ENCODE results near the gene SLC45A3. TPM values are rescaled to one million over a fixed set of nuclear protein-coding genes. Genes with fewer than 3 reads are reported as not detected.

The SLC45A3 gene
- total and polyA plus RNA-seq, 8 donors: 1.6 to 30.1 (median 6.5) TPM

DNA sequence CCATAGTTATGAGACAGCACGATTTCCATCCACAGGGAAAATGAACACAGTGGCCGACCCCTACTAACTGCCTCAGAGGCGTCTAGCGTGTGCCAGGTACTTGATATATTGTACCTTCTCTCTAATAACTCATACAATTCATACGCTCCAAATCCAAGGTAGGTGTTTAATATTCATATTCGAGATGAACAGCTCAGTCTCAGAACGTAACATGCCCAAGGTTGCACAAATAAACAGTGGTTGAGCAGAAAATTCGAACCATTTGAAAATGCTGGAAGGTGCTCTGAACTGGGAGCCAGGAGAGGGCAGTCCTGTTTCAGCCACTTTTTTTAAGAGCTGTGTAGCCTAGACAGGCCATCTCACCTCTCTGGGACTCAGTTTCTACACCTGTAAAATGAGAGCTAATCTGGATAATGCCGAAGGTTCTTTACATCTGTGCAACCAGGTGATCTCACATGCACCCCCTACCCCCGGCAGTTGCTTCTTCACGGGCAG lies 7.9 kb downstream of the SLC45A3 start:
- no peak for DNase-seq
- WGBS, 5 donors: 64 to 75% (median 71%) methylated on average over 11 of the region's 11 CpGs
- TF ChIP-seq EP300 (IDR thresholded peaks at IDR 0.05) (no peak), POLR2AphosphoS5 (IDR thresholded peaks at IDR 0.05) (no peak), CTCF (IDR thresholded peaks at IDR 0.05) (peak in 1 of 7 experiments; percentile 13)
- intact Hi-C loops (cut with DNase I; ENCODE audit: low total_unique reads): no loop called here
- peaks cover 10 to 70% (median 29%) of the 10 kb centered on the region in 4 donors for H3K4me1 ChIP-seq
- H3K27ac ChIP-seq: no peak overlapping the region
- no peak overlapping the region for H3K4me3 ChIP-seq
- H3K27me3 ChIP-seq: peaks cover 0 to 26% (median 0%) of the 10 kb centered on the region in 3 donors
- no peaks in the 10 kb centered on the region for H3K36me3 ChIP-seq
- H3K9me3 ChIP-seq: no peaks in the 10 kb centered on the region

DNA sequence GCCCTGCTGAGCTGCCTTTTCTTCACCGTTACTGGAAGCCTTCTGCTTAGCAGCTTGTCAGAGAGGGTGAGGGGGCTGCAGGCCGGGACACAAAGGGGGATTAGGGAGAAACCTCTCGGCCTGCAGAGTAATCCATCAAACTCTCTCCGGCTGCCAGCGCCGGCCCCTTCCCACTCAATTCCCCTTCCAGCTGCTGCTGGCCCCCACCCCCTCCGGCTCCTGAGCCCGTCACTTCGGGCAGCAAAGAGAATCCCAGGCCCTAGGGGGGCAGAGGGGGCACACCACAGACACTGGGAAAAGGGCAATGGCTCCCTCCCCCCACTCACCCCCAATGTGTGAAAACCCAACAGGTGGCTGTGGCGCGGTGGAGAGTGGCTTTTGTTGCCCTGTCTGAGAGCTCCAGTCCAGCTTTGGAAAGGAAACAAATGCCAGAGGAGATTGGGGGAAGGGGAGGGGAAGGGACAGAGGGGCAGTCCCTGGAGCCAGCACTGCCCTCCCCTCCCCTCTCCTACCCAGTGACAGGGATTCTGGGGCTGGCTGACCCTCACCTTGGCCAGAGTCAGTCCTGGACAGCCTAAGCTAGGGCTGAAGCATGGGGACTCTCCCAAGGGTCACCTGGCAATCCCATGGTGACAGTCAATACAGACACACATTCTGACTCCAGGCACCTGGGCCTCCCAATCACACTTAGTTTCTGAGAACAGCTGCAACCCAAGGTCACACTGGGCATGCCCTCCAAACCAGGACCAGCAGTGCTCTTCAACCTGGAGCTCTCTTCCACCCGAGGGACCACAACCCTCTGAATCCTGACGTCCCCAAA lies 9.5 kb downstream of the SLC45A3 start:
- intact Hi-C loops (cut with DNase I; ENCODE audit: low total_unique reads): no loop called here
- no peaks in the 10 kb centered on the region for H3K9me3 ChIP-seq
- H3K36me3 ChIP-seq: no peaks in the 10 kb centered on the region
- H3K4me1 ChIP-seq: peaks cover 24 to 79% (median 35%) of the 10 kb centered on the region in 4 donors
- H3K27me3 ChIP-seq: peaks cover 0 to 26% (median 0%) of the 10 kb centered on the region in 3 donors
- WGBS, 5 donors: 77 to 84% (median 81%) methylated on average over 10 to 13 of the region's 13 CpGs
- DNase-seq: peak in 1 of 2 donors; percentile 46
- no peak overlapping the region for H3K4me3 ChIP-seq
- H3K27ac ChIP-seq: peak overlapping the region in 2 of 5 donors; percentile 4 to 60
- TF ChIP-seq POLR2A (IDR thresholded peaks at IDR 0.05) (no peak), EP300 (IDR thresholded peaks at IDR 0.05) (no peak), CTCF (IDR thresholded peaks at IDR 0.05) (no peak), POLR2AphosphoS5 (IDR thresholded peaks at IDR 0.05) (no peak)

DNA sequence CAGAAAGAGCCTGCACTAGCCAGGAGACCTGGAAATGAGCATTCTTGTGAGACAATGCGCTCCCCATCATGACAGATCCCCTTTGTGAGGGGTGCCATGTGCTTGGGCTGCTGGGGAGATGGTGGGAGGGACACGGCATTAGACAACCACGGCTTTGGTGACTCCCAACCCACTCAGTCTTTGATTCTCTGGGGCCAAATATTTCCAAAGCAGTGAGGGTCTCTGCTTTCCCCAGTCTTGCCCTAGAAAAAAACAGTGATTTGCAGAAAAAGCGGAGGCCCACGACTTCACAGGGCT lies 10.2 kb downstream of the SLC45A3 start:
- intact Hi-C loops (cut with DNase I; ENCODE audit: low total_unique reads): no loop called here
- Histone ChIP-seq H3K27ac (peak overlapping the region in 3 of 5 donors; percentile 60 to 87 (median 82)), H3K4me3 (no peak overlapping the region), H3K36me3 (no peaks in the 10 kb centered on the region), H3K9me3 (no peaks in the 10 kb centered on the region), H3K27me3 (peaks cover 0 to 26% (median 0%) of the 10 kb centered on the region in 3 donors), H3K4me1 (peaks cover 26 to 79% (median 40%) of the 10 kb centered on the region in 4 donors)
- 87 to 90% (median 87%) methylated on average over 4 to 5 of the region's 5 CpGs for WGBS, 5 donors
- TF ChIP-seq POLR2AphosphoS5 (IDR thresholded peaks at IDR 0.05): no peak
- no peak for TF ChIP-seq EP300 (IDR thresholded peaks at IDR 0.05)
- no peak for TF ChIP-seq POLR2A (IDR thresholded peaks at IDR 0.05)
- TF ChIP-seq CTCF (IDR thresholded peaks at IDR 0.05): no peak
- DNase-seq: no peak

GRCh38 chr1:205669341-205670149 lies 10.8 kb downstream of the SLC45A3 start:
- WGBS, 5 donors: 50 to 64% (median 57%) methylated on average over 16 to 20 of the region's 20 CpGs
- Histone ChIP-seq H3K27me3 (peaks cover 0 to 26% (median 0%) of the 10 kb centered on the region in 3 donors), H3K27ac (peak overlapping the region; percentile 25 to 87 (median 60)), H3K4me3 (no peak overlapping the region), H3K4me1 (peaks cover 31 to 84% (median 45%) of the 10 kb centered on the region in 4 donors), H3K9me3 (no peaks in the 10 kb centered on the region), H3K36me3 (no peaks in the 10 kb centered on the region)
- intact Hi-C loops (cut with DNase I; ENCODE audit: low total_unique reads): loop anchor here (10.0 kb wide), 1 partner anchor 45 kb away; no protein-coding TSS in a partner anchor
- peak in 1 of 2 donors; percentile 64 for DNase-seq
- no peak for TF ChIP-seq POLR2A (IDR thresholded peaks at IDR 0.05)
- no peak for TF ChIP-seq POLR2AphosphoS5 (IDR thresholded peaks at IDR 0.05)
- TF ChIP-seq CTCF (IDR thresholded peaks at IDR 0.05): no peak

Measured in stomach (tissue), 9 donors.